KG1 (cell line): ENCODE measurements around the gene GATA2.

ENCODE experiments used
- DNase-seq: peaks from one replicate; lab custom pipeline; 2025; lab: John Stamatoyannopoulos, UW

The GATA2 gene

DNA sequence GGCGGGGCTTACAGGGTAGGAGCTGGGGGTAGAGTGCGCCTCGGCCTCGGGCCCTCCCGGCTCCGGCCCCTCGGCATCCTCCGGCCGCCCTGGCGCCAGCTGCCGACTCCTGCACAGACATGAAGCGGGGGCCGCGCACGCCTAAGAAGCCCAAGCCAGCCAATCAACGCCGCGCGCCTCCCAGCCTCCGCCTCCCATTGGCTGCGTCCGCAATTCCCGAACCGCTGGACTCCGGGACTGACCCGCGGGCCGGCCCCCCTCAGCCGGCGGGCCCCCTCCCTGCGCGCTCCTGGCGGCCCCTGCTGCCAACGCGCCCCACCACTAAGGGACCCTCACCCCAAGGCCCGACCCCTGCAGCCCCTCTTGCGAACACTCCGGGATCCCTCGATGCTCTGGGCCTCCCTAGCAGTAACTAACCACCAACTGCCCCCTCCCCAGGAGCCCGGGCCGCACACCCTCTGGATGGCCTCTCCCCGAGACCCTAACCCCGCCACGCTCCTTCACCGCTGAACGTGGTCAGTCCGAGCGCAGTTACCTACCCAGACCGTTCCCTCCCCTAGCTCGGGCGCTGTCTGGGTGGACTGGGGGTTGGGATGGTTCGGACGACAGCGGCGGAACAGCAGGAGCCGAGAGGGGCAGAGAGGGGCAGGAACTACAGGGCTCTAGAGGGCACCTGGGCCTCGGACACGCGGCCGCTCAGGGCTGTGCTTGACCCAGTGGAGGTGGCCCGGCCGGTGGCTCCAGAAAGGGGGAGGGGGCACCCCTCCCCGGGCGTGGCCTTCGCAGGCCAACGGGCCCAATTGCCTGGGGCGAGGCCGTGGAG is 5.0 kb downstream of the GATA2 start:
- peak; percentile 44 for DNase-seq

DNA sequence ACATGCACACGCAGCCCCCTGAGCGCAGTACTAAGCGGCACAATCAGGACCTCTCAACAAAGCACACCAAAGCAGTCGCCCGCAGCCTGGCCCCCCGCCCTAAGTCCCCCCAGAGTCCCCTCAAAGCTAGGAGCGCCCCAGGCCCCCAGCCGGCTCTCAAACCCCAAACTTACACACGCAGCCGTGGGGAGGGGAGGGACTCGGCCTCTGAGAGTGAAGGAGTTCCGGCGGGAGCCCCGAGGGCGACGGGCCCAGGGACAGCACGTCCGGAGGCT is 5.5 kb downstream of the GATA2 start:
- DNase-seq: no peak

DNA sequence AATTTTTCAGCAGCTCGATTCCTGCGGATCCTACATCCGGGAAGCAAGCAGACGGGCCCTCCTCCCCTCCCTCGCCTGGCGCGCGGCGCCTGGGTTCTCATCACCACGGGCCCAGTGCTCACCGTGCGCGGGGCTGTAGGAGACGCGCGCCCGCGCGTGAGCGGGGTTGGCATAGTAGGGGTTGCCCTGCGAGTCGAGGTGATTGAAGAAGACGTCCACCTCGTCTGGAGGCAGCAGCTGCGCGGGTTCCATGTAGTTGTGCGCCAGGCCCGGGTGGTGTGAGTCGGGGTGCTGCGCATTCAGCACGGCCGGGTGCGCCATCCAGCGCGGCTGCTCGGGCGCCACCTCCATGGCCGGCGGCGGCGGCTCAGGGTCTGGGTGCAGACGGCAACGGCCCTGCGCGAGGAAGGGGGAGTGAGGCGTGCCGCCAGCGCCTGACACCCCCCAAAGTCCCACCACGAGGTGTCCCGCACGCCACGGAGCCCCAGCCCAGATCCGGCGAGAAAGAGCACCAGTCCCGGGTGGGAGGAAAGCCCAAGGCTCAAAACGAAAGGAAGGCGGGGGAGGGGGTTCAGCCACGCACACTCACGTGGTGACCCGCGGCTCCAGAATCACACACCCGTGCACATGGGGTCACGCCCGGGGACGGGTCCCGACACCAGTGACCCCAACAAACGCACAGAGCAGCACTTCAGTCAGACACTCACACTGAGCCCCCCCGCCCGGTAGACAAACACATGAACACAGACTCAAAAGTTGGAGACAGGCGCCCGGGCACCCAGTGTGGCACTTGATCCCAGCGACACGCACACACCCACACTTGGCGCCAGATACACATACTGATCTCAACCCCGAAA is 6.1 kb downstream of the GATA2 start:
- peak; percentile 40 for DNase-seq

DNA sequence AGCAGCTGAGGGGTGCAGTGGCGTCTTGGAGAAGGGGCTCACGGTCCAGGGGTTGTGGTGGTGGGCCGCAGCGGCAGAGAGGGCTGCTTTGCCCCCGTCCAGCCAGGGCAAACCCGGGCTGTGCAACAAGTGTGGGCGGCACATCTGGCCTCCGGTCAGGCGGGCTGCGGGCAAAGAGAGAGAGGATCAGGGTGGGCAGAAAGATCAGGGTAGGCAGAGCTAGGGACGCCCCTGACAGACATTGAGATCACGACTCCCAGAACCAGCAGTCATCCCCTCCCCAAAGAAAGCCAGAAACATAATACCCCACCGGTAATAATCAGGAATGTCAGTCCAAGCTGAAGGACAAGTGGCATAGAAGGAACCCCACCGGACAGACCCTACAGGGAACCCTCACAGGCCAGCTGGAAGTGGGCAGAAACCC is 6.8 kb downstream of the GATA2 start:
- no peak for DNase-seq

DNA sequence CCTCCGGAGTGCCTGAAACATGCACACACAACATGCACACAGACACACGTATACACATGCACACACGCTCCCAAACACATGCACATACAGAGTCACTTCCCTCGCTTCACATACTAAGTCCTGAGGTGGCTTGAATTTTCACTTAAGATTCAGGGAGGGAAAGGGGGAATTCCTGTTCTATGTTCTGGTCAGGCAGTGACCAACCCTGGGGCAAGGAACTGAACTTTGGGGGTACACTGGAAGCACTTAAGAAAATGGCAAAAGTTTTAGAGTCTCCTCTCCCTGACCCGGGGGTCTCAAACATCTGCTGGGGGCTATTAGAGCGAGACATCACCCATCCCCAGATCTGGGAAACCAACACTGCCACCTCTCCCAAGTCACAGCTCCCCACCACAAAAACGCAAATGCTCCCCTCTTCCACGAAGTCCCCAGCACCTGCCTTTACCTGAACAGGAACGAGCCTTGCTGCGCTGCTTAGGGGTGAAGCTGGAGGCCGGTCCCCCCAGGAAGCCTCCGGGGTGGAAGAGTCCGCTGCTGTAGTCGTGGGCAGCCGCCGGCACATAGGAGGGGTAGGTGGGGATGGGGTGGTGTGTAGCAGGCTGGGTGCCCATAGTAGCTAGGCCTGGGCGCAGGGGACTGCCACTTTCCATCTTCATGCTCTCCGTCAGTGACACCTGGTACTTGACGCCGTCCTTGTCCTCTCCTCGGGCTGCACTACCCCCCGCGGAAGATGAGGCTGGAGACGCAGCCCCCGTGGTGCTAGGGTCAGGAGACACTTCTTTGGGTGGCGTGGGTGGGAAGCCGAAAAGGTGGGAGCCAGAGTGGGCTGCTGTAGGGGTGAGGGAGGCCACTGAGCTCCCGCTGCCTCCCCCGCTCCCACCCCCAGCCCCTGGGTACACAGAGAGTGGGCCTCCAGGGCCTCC is 7.5 kb downstream of the GATA2 start:
- no peak for DNase-seq

DNA sequence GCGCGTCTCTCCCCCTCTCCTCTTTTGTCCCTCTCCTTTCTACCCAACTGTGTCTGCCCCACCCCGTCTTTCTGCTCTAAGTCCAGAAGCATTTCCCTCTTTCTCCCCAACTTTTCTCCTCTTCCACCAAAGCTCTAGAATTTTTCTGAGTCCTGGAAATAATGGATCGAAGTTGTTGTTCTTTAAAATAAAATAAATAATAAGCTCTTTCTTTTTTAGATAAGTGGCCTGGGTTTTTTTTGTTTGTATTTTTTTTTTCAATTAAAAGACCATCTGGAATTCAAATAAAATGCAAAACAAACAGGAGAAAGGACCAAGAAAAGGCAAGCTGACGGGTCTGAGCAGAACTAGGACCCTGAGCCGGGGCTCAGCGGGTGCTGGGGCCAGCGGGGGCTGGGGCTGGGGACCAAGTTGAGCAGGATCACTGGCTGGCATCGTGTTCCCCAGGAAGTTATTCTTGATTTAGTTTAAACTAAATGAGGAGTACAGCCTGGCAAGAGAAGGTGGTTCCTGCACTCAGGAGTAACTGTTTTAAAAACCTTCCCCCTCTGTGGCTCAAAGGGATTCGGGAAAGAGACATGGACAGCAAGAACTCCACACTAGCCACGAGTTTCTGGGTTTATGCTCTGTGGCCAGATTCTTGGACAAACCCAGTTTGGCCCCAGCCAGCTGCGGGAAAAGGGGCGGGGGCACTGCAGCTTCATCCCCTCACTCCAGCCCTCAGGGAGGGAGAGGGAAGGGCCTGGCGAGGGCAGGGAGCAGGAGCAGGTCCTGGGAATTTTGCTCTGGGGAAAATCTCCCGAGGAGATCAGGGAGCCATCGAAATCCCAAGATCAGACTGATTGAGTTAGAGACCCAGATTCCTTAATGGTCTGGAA is 8.4 kb downstream of the GATA2 start:
- no peak for DNase-seq

DNA sequence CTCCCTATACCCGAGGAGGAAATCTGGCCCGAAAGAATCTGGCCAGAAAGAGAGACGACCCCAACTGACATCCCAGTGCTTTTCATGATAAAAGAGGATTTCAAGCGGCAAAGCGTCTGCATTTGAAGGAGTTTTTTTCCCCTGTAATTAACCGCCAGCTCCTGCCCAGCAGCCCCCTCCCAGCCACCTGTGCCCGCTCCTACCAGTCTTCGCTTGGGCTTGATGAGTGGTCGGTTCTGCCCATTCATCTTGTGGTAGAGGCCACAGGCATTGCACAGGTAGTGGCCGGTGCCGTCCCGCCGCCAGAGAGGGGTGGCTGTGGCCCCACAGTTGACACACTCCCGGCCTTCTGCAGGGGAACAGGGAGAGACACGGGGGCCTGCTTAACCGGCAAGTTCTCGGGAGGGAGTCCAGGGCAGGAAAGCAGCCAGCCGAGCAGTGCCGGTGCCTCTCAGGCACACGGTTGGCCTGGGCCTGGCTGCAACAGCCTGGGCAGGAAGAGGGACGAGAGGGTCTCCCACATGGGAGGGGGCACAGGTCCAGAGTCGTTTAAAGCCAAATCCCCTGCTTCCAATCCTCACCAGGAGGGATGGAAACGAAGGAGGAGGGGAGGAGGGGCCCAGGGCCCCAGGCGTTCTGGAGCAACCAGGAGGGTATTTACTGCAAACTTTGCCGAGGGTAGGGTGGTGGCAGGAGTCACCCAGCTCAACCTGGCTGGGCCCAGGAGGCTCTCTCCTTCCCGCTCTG is 9.2 kb downstream of the GATA2 start:
- DNase-seq: no peak

DNA sequence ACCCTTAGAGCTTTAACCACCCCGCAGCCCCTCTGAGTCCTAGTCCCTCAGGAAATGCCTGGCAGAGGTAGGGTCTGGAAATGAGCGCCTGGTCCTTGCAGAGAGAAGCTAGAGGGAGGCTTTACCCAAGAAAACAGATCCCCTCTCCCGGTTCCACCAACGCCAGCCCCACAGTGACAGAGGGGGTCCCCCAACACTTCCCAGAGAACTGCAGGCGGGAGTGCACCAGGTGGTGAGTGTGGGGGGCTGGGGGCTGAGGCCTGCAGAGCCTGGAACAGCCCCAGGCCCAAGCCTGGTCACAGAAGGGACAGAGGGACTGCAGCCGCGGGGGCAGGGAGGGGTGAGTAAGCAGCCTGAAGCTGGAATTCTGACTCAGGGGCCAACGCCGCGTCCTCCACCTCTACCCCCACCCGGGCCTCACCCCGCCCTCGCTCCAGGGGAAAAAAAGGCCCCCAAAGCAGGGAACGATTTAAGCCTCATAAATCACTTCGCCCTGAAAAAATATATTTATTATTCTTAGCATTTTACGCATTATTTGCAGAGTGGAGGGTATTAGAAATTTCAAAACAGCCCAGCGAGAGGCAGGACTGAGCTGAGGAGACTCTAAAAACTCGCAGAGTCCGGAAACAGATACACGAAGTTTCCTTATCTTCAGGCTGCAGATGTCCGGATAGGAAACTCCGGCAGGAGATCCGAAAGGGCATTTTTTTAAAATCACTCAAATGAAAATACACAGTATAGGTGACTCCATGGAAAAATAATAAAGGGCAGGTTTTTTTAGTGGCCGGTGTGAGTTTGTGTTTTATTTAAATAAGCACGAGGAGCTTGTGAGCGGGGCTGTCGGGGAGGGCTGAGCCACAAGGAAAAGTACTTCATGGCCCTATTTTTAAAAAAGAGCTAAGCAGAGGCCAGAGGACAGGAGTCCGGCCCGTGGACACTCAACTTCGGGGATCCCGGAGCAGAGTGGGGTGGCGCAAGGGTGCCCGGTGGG is 10.0 kb downstream of the GATA2 start:
- peak; percentile 74 for DNase-seq

DNA sequence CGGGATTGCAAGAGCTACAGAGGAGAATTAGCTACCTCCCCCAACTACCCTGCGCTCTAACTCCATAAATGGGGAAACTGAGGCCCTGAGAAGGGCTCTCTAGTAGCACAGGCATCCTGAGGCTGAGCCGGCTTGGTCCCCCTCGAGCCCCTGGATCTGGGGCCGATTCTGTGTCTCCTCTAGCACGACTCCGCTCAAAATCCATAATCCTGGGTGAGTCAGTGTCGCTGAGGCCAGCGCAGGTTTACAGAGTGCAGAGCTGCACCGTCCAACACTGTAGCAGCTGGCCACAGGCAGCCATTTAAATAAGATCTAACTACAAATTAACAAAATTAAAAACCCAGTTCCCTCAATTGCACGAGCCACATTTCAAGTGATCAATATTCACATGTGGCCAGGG is 10.8 kb downstream of the GATA2 start:
- DNase-seq: no peak

DNA sequence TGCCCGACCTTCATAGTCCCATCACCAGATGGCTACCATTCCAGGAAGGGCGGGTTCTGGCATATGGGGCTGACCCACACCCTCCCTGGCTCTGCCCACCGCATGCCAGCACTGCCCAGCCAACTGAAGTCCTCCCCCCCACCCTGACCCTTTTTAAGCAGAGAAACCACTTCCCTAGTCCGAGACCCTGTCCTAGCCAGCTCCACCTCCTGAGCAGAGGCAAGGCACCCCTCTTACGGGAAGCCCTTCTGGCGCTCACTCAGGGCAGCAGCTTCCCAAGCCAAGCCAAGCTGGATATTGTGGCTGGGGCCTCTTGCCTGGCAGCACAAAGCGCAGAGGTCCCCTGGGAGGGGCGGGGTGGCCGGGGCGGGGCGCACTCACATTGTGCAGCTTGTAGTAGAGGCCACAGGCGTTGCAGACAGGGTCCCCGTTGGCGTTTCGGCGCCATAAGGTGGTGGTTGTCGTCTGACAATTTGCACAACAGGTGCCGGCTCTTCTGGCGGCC is 11.5 kb downstream of the GATA2 start:
- DNase-seq: no peak

DNA sequence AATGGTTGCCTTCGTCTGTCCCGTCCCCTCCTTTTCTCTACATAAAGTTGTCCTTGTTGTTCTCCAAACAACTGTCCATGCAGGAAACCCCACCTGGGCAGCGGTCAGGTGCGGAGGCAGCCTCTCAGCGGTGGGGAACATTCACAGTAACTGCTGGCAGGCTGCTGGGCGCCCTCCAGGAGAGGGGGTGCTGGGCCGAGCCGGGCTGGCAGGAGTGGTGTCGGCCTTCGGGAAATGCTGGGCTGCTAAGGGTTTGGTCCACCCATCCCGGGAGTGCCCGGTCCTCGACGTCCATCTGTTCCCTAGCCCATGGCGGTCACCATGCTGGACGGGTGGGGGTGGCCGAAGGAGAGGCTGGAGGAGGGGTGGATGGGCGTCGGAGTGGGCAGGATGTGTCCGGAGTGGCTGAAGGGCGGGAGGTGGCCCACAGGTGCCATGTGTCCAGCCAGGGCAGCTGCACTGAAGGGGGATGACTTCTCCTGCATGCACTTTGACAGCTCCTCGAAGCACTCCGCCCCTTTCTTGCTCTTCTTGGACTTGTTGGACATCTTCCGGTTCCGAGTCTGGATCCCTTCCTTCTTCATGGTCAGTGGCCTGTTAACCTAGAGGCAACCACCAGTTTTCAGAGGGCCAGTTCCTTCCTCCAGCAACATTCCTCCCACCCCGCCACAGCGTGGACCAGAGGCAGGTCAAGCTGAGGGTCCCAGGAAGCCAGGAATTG is 12.1 kb downstream of the GATA2 start:
- DNase-seq: no peak

DNA sequence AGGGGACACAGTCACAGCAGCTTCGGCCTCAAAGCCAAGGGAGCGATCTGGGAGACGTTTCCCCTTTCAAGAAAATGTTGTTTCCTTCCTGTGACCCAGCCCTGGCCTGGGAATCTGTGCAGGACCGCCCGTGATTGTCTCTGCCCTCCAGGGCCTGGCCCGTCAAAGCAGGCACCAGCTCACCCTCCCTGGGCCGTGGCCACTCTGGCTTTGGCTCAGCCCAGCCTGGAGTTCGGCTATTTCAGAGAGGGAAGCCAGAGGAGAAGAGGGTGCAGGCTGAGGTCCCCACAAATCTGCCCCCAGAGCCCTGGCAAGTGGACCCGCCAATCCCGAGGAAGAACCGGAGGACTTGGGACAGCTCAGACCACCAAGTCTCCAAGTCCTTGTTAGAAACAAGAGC is 12.7 kb downstream of the GATA2 start:
- DNase-seq: no peak

DNA sequence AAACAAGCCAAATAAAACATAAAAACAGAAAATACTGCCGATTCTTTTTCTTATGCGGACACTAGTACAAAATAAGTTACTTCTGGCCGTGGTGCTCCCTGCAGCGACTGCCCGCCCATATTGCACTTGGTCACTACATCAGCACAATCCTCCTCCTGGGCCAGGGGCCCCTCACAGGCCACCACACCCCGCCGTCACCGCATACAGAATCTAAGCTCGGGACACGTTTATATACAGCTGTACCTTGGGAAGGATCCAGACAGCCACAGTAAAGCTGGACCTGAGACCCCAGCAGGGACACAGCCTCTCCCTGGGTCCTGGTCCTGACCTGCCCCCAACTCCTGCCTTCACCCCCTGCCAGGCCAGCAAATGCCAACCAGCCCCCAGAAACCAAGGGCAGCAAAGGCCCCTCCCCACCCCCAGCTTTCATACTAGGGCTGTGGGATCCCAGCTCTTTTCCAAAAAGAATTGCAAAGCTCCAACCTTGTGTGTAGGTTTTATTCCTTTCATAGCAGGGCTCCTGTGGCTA is 13.4 kb downstream of the GATA2 start:
- no peak for DNase-seq

DNA sequence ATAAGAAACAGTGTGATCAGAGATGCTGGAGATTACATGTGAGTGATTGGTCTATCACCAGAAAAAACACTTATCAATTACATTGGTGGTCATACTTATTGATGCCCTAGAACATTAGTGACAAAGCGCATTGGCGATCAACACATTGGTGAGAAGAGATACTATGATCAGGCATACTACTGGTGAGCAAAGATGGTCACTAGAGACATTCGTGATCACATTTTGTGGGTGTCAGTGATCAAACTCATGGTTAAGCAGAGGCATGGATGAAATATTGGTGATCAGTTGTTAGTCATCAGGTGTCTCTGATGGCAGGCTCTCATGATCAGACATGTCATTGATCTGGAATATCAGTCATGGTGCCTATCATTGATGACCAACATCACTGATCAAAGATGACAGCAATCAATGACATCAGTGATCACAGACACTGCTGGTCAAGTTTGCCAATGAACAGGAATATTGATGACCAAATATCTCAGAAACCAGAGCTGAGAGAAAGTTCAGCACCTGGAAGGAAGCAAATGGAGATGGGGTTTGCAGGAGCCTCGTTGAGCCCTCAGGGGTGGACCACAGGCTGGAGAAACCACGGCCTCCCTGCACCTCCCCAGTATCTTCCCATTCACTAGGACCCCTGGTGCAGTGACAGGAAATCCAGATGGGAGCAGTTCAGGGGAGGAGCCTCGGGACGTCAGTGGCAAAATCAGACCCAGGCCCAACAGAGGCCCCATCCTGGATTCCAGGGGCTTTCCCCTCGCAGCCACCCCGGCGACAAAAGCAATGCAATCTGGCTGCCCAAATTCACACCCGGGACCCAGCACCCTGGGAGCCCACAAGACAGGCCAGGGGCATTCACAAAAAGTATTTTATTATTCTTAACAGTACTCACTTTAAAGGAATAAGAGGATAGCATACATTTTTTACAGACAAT is 14.2 kb downstream of the GATA2 start:
- DNase-seq: no peak

DNA sequence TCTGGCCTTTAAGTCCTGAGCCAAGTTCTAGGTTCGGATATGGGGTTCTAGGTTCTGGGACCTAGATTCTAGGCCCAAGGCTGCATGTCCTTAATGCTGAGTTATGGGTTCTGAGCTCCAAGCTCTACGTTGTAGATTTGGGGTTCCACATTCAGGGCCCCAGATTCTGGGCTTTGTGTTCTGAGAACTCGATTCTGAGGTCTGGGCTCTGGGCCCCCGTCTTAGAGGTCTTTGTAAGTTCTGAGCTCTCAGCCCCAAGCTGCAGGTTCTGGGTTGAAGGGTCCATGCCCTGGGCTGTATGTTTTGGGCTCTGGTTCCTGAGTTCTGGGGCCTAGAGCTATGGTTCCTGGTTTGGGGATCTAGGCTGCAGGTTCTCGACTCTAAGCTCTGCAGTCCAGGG is 16.3 kb downstream of the GATA2 start:
- DNase-seq: no peak

DNA sequence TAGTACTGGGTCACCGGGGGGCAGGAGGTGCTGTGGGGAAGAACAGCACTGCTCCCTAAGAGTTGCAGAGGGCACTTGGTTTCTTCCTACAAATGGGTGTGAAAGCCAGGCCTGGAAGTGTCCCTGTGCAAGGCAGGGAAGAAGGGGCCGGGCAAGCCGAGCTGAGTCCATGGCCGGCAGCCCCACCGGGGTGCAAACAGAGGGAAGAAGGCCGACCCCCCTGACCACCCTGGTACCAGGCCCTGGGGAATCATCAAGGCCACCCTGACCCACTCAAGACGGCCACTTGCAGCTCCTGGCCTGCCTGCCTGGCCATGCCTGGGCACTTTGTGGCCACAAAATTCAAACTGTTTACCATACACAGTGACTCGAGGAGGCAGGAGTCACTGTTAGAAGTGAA is 17.6 kb downstream of the GATA2 start:
- no peak for DNase-seq

DNA sequence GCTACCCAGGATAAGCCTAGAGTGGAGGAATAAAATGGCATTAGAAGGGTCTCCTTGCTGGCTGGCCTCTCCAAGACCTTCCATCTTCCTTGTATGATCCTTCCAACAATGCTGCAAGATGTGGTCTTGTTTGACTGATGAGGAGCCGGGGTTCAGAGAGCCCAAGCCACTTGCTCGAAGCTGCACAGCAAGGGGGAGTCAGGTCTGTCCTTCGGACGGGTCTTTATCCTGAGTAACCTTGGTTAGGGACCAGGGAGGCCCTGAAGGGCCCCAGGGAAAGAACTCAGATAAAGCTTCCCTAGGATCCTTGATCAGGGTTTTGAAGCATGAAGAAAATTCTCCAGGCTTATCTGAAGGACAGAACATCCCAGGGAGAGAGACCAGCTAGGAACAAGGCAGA is 19.3 kb downstream of the GATA2 start:
- DNase-seq: no peak
